ENCODE results near the gene PIGQ.

- TF ChIP-seq CTCF (IDR thresholded peaks at IDR 0.05) (no peak), POLR2A (IDR thresholded peaks at IDR 0.05) (no peak)
Observed at GRCh38 chr16:559411-560203, 10.2 kb upstream of the PIGQ start.
